GM19467 (cell line): Measurements from ENCODE around the gene PLEKHG1.
A peak's percentile ranks its signal among the peaks of the same experiment; 100 is the strongest.

Experiments
- ATAC-seq: cut with Tn5 transposase; IDR thresholded peaks from one replicate; pipeline ENCODE4 v1.9.1; 2021; ENCODE audit warnings: mild to moderate bottlenecking, moderate library complexity; ENCODE audit not compliant: unreplicated experiment

The PLEKHG1 gene

GRCh38 chr6:150588888-150589499 lies 10.7 kb upstream of the PLEKHG1 start:
- ATAC-seq = no peak

- ATAC-seq = no peak
Measured at GRCh38 chr6:150589852-150590251, 9.8 kb upstream of the PLEKHG1 start.

DNA sequence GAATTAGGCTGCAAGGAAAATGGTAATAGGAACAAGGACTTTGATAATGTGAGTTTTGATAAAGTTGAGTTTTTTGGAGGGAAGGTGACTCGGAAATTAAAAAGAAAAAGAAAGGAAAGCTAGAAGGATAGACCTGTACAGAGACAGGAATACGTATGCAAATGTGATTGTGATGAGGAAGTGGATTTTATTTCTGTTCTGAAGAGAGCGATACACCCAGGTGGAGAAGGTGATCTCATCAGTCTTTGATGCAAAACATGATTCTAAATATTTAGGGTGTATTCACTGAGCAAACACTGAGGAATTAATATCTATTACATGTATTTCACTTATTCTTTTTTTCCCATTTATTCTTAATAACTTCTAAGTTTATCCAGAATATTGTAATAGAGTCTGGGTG lies 9.2 kb upstream of the PLEKHG1 start:
- ATAC-seq = no peak

DNA sequence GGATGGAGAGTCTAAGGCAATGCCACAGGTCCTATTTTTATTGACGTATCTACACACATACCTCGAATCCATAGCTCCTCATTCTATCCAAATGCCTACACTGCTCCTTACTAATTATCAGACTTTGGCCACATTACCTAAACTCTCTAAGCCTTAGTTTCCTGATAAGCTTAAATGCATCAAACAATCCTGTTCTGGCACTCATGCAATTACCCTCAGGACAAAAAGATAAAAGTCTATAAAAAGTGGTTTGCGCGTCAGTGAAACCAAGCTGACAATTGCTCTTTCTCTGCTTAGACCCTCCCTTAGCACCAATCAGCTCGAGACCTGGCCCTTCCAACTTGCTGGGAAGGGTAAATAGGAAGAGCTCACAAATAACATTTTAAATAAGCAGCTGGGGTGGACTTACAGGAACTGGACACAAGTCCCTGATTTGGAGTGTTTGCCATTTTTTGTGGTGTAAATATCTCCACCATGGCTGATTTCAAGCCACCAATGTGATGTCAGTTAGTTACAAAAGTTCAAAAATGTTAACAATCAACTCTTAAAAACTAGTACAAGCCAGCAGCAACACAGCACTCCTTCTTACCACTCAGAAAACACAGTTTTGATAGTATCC lies 7.2 kb upstream of the PLEKHG1 start:
- ATAC-seq = no peak

- ATAC-seq = no peak
Measured at GRCh38 chr6:150593119-150593518, 6.6 kb upstream of the PLEKHG1 start.

DNA sequence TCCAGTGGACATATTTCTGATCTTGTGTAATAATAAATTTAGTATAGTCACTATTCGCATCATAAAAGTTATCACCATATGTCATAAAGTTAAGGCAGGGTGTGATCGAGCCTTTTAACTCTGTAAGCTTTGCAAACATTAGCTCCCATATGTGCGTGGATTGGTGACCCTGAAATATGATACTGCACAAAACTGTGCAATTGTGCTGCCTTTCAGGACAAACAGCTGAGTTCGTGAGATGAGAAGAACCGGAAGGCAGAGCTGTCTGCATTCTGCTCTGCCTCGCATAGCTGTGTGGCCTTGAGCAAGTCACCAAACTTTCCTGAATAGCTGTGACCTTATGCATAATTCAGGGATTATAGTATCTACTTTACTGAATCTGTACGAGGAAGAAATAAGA lies 3.2 kb upstream of the PLEKHG1 start:
- ATAC-seq = no peak

GRCh38 chr6:150598401-150598800 lies 1.3 kb upstream of the PLEKHG1 start:
- no peak for ATAC-seq

- no peak for ATAC-seq
Measured at GRCh38 chr6:150598858-150599198, 857 bp upstream of the PLEKHG1 start.

GRCh38 chr6:150600010-150600300 lies 270 bp downstream of the PLEKHG1 start:
- no peak for ATAC-seq

DNA sequence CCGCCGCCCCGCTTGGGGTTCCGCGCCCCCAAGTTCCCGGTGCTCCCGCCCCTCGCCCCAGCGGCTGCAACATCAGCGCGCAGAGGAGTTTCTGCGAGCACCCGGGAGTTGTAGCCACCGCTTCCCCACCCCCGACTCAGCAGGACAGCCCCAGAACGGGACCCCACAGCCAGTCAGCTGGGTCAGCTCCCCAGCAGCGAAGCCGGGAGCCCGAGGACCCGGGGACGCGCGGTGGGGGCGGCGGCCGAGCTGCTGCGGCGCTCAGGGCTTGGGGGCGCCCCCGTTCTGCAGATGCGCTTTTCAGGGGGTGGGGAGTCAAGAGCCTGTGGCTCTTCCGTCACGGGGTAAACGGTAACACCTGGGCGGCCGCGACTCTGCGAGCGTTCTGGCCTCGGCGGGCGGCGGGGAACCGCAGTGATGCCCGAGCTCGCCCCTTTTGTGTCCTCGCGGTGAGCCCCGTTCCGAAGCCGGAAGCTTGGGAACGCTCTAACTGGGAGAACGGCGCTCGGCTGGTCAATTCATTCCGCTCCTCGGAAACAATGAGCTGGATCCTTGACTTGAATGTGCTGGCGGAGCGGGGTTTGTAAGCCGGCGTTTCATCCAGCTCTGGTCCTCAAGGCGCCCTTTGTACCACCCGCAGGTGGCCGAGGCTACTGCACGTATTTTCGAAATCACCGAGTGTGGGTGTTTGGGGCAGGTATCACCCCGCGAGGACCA lies 774 bp downstream of the PLEKHG1 start:
- ATAC-seq = peak; percentile 67

DNA sequence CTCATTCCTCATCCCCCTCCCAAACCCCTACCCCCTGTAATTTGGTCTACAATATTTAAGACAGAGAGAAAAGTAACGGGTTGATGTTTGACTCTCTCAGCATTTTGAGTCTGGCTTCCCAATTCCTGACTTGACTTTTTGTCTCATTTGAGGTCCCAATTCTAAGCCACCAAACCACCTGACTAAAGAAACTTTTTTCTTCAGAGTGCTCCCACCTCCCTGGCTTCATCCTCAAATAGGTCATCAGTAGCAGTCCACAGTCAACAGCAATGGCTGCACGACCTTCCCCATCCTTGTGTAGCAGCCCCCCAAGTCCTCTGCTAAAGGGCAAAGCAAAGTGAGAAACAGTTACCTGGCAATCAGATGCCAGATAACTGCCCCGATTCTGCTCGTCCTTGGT lies 1.8 kb downstream of the PLEKHG1 start:
- ATAC-seq = no peak

- ATAC-seq = no peak
Measured at GRCh38 chr6:150603176-150603575, 3.5 kb downstream of the PLEKHG1 start.

- ATAC-seq = no peak
Measured at GRCh38 chr6:150604467-150604866, 4.8 kb downstream of the PLEKHG1 start.

- no peak for ATAC-seq
Measured at GRCh38 chr6:150605333-150605732, 5.6 kb downstream of the PLEKHG1 start.

GRCh38 chr6:150606168-150606591 lies 6.5 kb downstream of the PLEKHG1 start:
- no peak for ATAC-seq

DNA sequence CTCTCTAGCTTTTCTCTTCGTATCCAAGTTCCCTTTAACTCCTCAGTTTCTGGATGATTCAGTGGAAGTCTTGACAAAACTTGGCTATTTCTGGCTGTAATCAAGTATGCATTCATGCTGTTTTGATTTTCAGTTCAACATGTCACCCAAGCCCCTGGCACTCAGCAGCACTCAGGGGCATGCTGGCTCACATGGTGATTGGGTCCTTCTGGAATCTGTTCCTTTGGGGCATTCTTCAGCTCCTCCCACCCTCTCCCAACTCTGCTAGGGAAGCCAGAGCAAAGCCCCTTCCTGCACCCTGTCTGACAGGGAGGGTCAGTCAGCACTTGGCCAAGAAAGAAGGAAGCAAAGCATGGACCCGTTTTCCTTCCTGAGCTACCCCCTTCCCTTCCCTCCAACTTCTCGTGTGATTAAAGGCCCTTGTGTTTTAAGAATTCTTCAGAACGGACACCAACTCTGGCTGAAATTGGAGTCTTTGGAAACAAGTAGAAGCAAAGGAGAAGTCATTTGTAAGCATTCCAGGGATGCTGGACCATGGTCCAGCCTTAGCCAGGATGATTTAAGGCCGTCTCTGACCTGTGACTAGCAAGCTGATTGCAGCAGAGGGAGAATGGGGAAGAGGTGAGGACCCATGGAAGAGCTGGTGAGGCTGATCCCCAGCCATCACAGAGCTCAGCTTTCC lies 7.1 kb downstream of the PLEKHG1 start:
- ATAC-seq = no peak

- ATAC-seq = no peak
Measured at GRCh38 chr6:150607329-150607650, 7.6 kb downstream of the PLEKHG1 start.

- ATAC-seq = no peak
Measured at GRCh38 chr6:150610584-150610983, 10.9 kb downstream of the PLEKHG1 start.

GRCh38 chr6:150613269-150613668 lies 13.6 kb downstream of the PLEKHG1 start:
- ATAC-seq = no peak

DNA sequence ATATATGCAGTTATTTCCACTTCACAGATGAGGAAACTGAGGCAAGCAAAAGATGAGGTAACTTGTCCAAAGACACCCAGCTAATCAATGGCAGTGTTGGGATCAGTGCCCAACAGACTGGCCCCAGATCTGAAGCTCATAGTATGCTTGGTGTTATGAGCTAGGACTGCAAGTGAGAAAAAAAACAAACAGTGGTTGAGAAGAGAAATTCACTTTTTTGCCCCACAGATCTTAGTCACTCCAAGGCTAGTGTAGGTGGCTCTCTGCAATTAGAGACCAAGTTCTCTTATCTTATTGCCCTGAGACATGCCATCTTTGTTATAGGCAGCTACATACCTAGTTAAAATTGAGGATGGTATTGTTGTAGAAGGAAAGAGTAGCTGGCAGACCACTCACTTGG lies 16.3 kb downstream of the PLEKHG1 start:
- ATAC-seq = no peak

GRCh38 chr6:150616586-150616985 lies 16.9 kb downstream of the PLEKHG1 start:
- ATAC-seq = no peak

DNA sequence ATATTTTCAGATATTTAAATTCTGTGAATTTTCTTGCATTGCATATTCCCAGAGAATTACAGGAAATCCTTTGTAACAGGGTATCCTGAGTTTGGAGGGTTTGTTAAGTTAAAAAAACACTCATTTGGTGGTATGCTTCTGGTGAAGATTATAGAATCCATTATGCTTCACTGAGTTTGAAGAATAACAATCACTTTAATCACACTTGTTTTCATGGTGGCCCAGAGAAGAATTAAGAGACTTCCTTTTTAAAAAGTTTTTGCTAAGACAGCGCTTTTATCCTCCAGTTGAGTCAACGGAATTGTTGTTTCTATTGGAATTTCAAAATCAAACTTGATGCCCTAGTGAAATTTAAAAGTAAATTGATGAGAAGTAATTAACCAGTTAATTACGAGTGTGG lies 17.4 kb downstream of the PLEKHG1 start:
- ATAC-seq = no peak
